ENCODE measurements around the gene ATP6V0E2. TPM values are rescaled to one million over a fixed set of nuclear protein-coding genes. Genes with fewer than 3 reads are reported as not detected.

The ATP6V0E2 gene
- total RNA-seq, 1 experiment from 2014 or later = 19.0 TPM

- H3K23me2 ChIP-seq (ENCODE audit: insufficient read length, low read depth, low read length, poor library complexity, severe bottlenecking) = no peaks in the 10 kb centered on the region
- no peaks in the 10 kb centered on the region for H3K4me1 ChIP-seq (ENCODE audit: insufficient read depth, low read length)
- H4K20me1 ChIP-seq (ENCODE audit: control insufficient read depth, insufficient read depth, insufficient read length) = no peaks in the 10 kb centered on the region
- Mint-ChIP-seq H3K9me3 (no peaks in the 10 kb centered on the region), H3K36me3 (ENCODE audit: insufficient read depth in 1 of 3, low read depth in 3 of 3) (no peaks in the 10 kb centered on the region), H3K4me1 (peaks cover 0 to 2% of the 10 kb centered on the region in 2 experiments; a peak in 1 of 4 replicates), H3K27me3 (ENCODE audit: low read depth) (peaks cover 21% of the 10 kb centered on the region), H3K4me3 (no peak overlapping the region), H3K27ac (no peak overlapping the region)
- H4K5ac ChIP-seq (ENCODE audit: insufficient read length, low read depth, low read length) = no peak overlapping the region
- no CpG with 5 or more reads among the region's 18 CpGs for WGBS (ENCODE audit: extremely low coverage, insufficient read length, low lambda C conversion rate)
- H3K18ac ChIP-seq (ENCODE audit: insufficient read length, low read depth, low read length) = no peak overlapping the region
- no peak overlapping the region for H2BK120ac ChIP-seq (ENCODE audit: low read depth, low read length, poor library complexity, severe bottlenecking)
- no peak overlapping the region for H2AK5ac ChIP-seq (ENCODE audit: insufficient read length, low read length)
- no peak overlapping the region for H2BK20ac ChIP-seq (ENCODE audit: low read depth, low read length, poor library complexity, severe bottlenecking)
- no peak overlapping the region for H3K56ac ChIP-seq (ENCODE audit: insufficient read length, low read depth, low read length)
- H2AFZ ChIP-seq (ENCODE audit: low read length) = no peak overlapping the region
- H3K79me2 ChIP-seq (ENCODE audit: insufficient read depth, low read length) = no peaks in the 10 kb centered on the region
- H3K27me3 ChIP-seq (ENCODE audit: insufficient read depth, low read length) = no peaks in the 10 kb centered on the region
- TF ChIP-seq, protein P1, sequence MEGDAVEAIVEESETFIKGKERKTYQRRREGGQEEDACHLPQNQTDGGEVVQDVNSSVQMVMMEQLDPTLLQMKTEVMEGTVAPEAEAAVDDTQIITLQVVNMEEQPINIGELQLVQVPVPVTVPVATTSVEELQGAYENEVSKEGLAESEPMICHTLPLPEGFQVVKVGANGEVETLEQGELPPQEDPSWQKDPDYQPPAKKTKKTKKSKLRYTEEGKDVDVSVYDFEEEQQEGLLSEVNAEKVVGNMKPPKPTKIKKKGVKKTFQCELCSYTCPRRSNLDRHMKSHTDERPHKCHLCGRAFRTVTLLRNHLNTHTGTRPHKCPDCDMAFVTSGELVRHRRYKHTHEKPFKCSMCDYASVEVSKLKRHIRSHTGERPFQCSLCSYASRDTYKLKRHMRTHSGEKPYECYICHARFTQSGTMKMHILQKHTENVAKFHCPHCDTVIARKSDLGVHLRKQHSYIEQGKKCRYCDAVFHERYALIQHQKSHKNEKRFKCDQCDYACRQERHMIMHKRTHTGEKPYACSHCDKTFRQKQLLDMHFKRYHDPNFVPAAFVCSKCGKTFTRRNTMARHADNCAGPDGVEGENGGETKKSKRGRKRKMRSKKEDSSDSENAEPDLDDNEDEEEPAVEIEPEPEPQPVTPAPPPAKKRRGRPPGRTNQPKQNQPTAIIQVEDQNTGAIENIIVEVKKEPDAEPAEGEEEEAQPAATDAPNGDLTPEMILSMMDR (conservative IDR thresholded peaks at IDR 0.05) = no peak
- H3K14ac ChIP-seq (ENCODE audit: insufficient read depth, low read length) = no peak overlapping the region
- H3K79me1 ChIP-seq (ENCODE audit: insufficient read depth, low read depth, low read length, poor library complexity, severe bottlenecking) = no peaks in the 10 kb centered on the region
- H3K9ac ChIP-seq (ENCODE audit: extremely low read depth, insufficient read length, low read length) = no peak overlapping the region
- no peak overlapping the region for H3K4ac ChIP-seq (ENCODE audit: low read depth, low read length)
- H3K23ac ChIP-seq (ENCODE audit: insufficient read length, low read depth, low read length) = no peak overlapping the region
- H3K4me2 ChIP-seq (ENCODE audit: insufficient read depth, insufficient read length, low read length) = no peak overlapping the region
- H3K27ac ChIP-seq (ENCODE audit: insufficient read length, low read depth, low read length) = no peak overlapping the region
- DNase-seq = no peak
- no peak overlapping the region for H2BK5ac ChIP-seq (ENCODE audit: insufficient read length, low read length)
- H4K8ac ChIP-seq (replicated peaks; ENCODE audit: insufficient read length, low read depth, low read length) = no peak overlapping the region
- H2BK12ac ChIP-seq (ENCODE audit: insufficient read length, low read depth, low read length) = no peak overlapping the region
- no peaks in the 10 kb centered on the region for H3K9me3 ChIP-seq (ENCODE audit: control insufficient read depth, low read depth, low read length)
- H3T11ph ChIP-seq (ENCODE audit: low read length) = no peak overlapping the region
- H2BK15ac ChIP-seq (ENCODE audit: low read depth, low read length) = no peak overlapping the region
- no peak overlapping the region for H4K91ac ChIP-seq (ENCODE audit: insufficient read length, low read depth, low read length)
Measured at GRCh38 chr7:149862156-149862555, 11.6 kb upstream of the ATP6V0E2 start.
